ENCODE measurements around the gene PRKCE. TPM values are rescaled to one million over a fixed set of nuclear protein-coding genes. Genes with fewer than 3 reads are reported as not detected.

PRKCE gene
- total and polyA plus RNA-seq, 7 experiments from 2014 or later, result 1.4 to 37.9 (median 19.5) TPM

- CTCF ChIA-PET, result no interaction called here
- H3K36me3 ChIP-seq (ENCODE audit: control insufficient read depth in 2 of 3, insufficient read depth in 3 of 3, low read length in 3 of 3), result no peaks in the 10 kb centered on the region
- H3K27me3 Mint-ChIP-seq, result no peaks in the 10 kb centered on the region
- no peaks in the 10 kb centered on the region for H3K27me3 ChIP-seq (ENCODE audit: control insufficient read depth in 2 of 2, insufficient read depth in 2 of 2, low read length in 2 of 2)
- POLR2A ChIA-PET, result no interaction called here
- H3K4me3 Mint-ChIP-seq, result no peak overlapping the region
- peaks cover 0 to 15% (median 0%) of the 10 kb centered on the region in 7 donors for H3K4me1 Mint-ChIP-seq
- H3K9me3 Mint-ChIP-seq, result no peaks in the 10 kb centered on the region
- no peaks in the 10 kb centered on the region for H3K9me3 ChIP-seq (ENCODE audit: control insufficient read depth in 2 of 3, low read length in 3 of 3)
- no peak for DNase-seq
- peaks cover 0 to 23% (median 0%) of the 10 kb centered on the region in 5 donors for H3K36me3 Mint-ChIP-seq
- intact Hi-C loops (cut with micrococcal nuclease), result no loop called here
- H3K4me1 ChIP-seq (ENCODE audit: control insufficient read depth in 2 of 2, insufficient read depth in 2 of 2, low read length in 2 of 2), result no peaks in the 10 kb centered on the region
- no peak overlapping the region for H3K27ac ChIP-seq (ENCODE audit: low read depth, low read length)
- H3K4me3 ChIP-seq (ENCODE audit: low read length), result no peak overlapping the region
- ATAC-seq, result no peak
- H3K27ac Mint-ChIP-seq, result no peak overlapping the region
These were observed 29.0 kb downstream of the PRKCE start for GRCh38 chr2:45680351-45680967.

GRCh38 chr2:45681675-45682074 lies 30.2 kb downstream of the PRKCE start:
- Histone ChIP-seq H3K9me3 (ENCODE audit: control insufficient read depth in 2 of 3, low read length in 3 of 3) (no peaks in the 10 kb centered on the region), H3K27ac (ENCODE audit: low read depth, low read length) (no peak overlapping the region), H3K27me3 (ENCODE audit: control insufficient read depth in 2 of 2, insufficient read depth in 2 of 2, low read length in 2 of 2) (no peaks in the 10 kb centered on the region), H3K4me1 (ENCODE audit: control insufficient read depth in 2 of 2, insufficient read depth in 2 of 2, low read length in 2 of 2) (no peaks in the 10 kb centered on the region), H3K36me3 (ENCODE audit: control insufficient read depth in 2 of 3, insufficient read depth in 3 of 3, low read length in 3 of 3) (no peaks in the 10 kb centered on the region), H3K4me3 (ENCODE audit: low read length) (no peak overlapping the region)
- intact Hi-C loops (cut with micrococcal nuclease), result no loop called here
- no peaks in the 10 kb centered on the region for H3K27me3 Mint-ChIP-seq
- no peaks in the 10 kb centered on the region for H3K9me3 Mint-ChIP-seq
- no peak for DNase-seq
- H3K27ac Mint-ChIP-seq, result no peak overlapping the region
- peaks cover 0 to 19% (median 0%) of the 10 kb centered on the region in 5 donors for H3K36me3 Mint-ChIP-seq
- POLR2A ChIA-PET, result no interaction called here
- H3K4me1 Mint-ChIP-seq, result peaks cover 0 to 13% (median 0%) of the 10 kb centered on the region in 7 donors
- H3K4me3 Mint-ChIP-seq, result no peak overlapping the region
- ATAC-seq, result peak; percentile 48
- CTCF ChIA-PET, result no interaction called here

GRCh38 chr2:45683292-45683691 lies 31.8 kb downstream of the PRKCE start:
- no peaks in the 10 kb centered on the region for H3K27me3 Mint-ChIP-seq
- H3K4me3 ChIP-seq (ENCODE audit: low read length), result no peak overlapping the region
- no peaks in the 10 kb centered on the region for H3K4me1 ChIP-seq (ENCODE audit: control insufficient read depth in 2 of 2, insufficient read depth in 2 of 2, low read length in 2 of 2)
- no peak overlapping the region for H3K4me3 Mint-ChIP-seq
- POLR2A ChIA-PET, result no interaction called here
- no peak for ATAC-seq
- no peaks in the 10 kb centered on the region for H3K36me3 ChIP-seq (ENCODE audit: control insufficient read depth in 2 of 3, insufficient read depth in 3 of 3, low read length in 3 of 3)
- CTCF ChIA-PET, result no interaction called here
- H3K4me1 Mint-ChIP-seq, result peaks cover 0 to 16% (median 8%) of the 10 kb centered on the region in 7 donors
- intact Hi-C loops (cut with micrococcal nuclease), result no loop called here
- H3K9me3 Mint-ChIP-seq, result no peaks in the 10 kb centered on the region
- H3K27ac Mint-ChIP-seq, result peak overlapping the region in 1 of 9 donors; percentile 73
- H3K27ac ChIP-seq (ENCODE audit: low read depth, low read length), result no peak overlapping the region
- DNase-seq, result no peak
- H3K27me3 ChIP-seq (ENCODE audit: control insufficient read depth in 2 of 2, insufficient read depth in 2 of 2, low read length in 2 of 2), result no peaks in the 10 kb centered on the region
- H3K9me3 ChIP-seq (ENCODE audit: control insufficient read depth in 2 of 3, low read length in 3 of 3), result no peaks in the 10 kb centered on the region
- peaks cover 0 to 14% (median 0%) of the 10 kb centered on the region in 5 donors for H3K36me3 Mint-ChIP-seq

GRCh38 chr2:45684756-45685155 lies 33.3 kb downstream of the PRKCE start:
- H3K27ac Mint-ChIP-seq, result no peak overlapping the region
- no peaks in the 10 kb centered on the region for H3K9me3 Mint-ChIP-seq
- Histone ChIP-seq H3K27me3 (ENCODE audit: control insufficient read depth in 2 of 2, insufficient read depth in 2 of 2, low read length in 2 of 2) (no peaks in the 10 kb centered on the region), H3K9me3 (ENCODE audit: control insufficient read depth in 2 of 3, low read length in 3 of 3) (no peaks in the 10 kb centered on the region), H3K36me3 (ENCODE audit: control insufficient read depth in 2 of 3, insufficient read depth in 3 of 3, low read length in 3 of 3) (no peaks in the 10 kb centered on the region), H3K27ac (ENCODE audit: low read depth, low read length) (no peak overlapping the region), H3K4me1 (ENCODE audit: control insufficient read depth in 2 of 2, insufficient read depth in 2 of 2, low read length in 2 of 2) (no peaks in the 10 kb centered on the region), H3K4me3 (ENCODE audit: low read length) (no peak overlapping the region)
- no peak overlapping the region for H3K4me3 Mint-ChIP-seq
- ChIA-PET POLR2A (no interaction called here), CTCF (interaction anchor here (0.9 kb wide), 1 partner anchor 12 kb away, joined by 3 read pairs; no protein-coding TSS in a partner anchor)
- H3K27me3 Mint-ChIP-seq, result no peaks in the 10 kb centered on the region
- intact Hi-C loops (cut with micrococcal nuclease), result no loop called here
- H3K4me1 Mint-ChIP-seq, result peaks cover under 1 to 18% (median 10%) of the 10 kb centered on the region in 7 donors
- DNase-seq (no peak), ATAC-seq (no peak)
- H3K36me3 Mint-ChIP-seq, result peaks cover 0 to 9% (median 0%) of the 10 kb centered on the region in 5 donors

- CTCF ChIA-PET, result interaction anchor here (0.9 kb wide), 1 partner anchor 12 kb away, joined by 3 read pairs; no protein-coding TSS in a partner anchor
- Mint-ChIP-seq H3K27me3 (no peaks in the 10 kb centered on the region), H3K36me3 (peaks cover 0 to 8% (median 0%) of the 10 kb centered on the region in 5 donors), H3K4me3 (no peak overlapping the region), H3K27ac (no peak overlapping the region), H3K9me3 (no peaks in the 10 kb centered on the region), H3K4me1 (peaks cover 3 to 20% (median 14%) of the 10 kb centered on the region in 7 donors)
- Histone ChIP-seq H3K27ac (ENCODE audit: low read depth, low read length) (no peak overlapping the region), H3K27me3 (ENCODE audit: control insufficient read depth in 2 of 2, insufficient read depth in 2 of 2, low read length in 2 of 2) (no peaks in the 10 kb centered on the region), H3K9me3 (ENCODE audit: control insufficient read depth in 2 of 3, low read length in 3 of 3) (no peaks in the 10 kb centered on the region), H3K36me3 (ENCODE audit: control insufficient read depth in 2 of 3, insufficient read depth in 3 of 3, low read length in 3 of 3) (no peaks in the 10 kb centered on the region), H3K4me1 (ENCODE audit: control insufficient read depth in 2 of 2, insufficient read depth in 2 of 2, low read length in 2 of 2) (no peaks in the 10 kb centered on the region), H3K4me3 (ENCODE audit: low read length) (no peak overlapping the region)
- DNase-seq, result no peak
- POLR2A ChIA-PET, result no interaction called here
- ATAC-seq, result no peak
- intact Hi-C loops (cut with micrococcal nuclease), result no loop called here
These were observed 33.8 kb downstream of the PRKCE start for GRCh38 chr2:45685260-45685659.

GRCh38 chr2:45687964-45688363 lies 36.5 kb downstream of the PRKCE start:
- ATAC-seq (no peak), DNase-seq (no peak)
- H3K4me3 ChIP-seq (ENCODE audit: low read length), result no peak overlapping the region
- H3K36me3 Mint-ChIP-seq, result peaks cover 0 to 5% (median 0%) of the 10 kb centered on the region in 5 donors
- no peaks in the 10 kb centered on the region for H3K9me3 ChIP-seq (ENCODE audit: control insufficient read depth in 2 of 3, low read length in 3 of 3)
- ChIA-PET POLR2A (no interaction called here), CTCF (no interaction called here)
- no peaks in the 10 kb centered on the region for H3K9me3 Mint-ChIP-seq
- no peak overlapping the region for H3K4me3 Mint-ChIP-seq
- H3K27ac Mint-ChIP-seq, result no peak overlapping the region
- intact Hi-C loops (cut with micrococcal nuclease), result no loop called here
- peaks cover 3 to 21% (median 11%) of the 10 kb centered on the region in 7 donors for H3K4me1 Mint-ChIP-seq
- H3K27me3 ChIP-seq (ENCODE audit: control insufficient read depth in 2 of 2, insufficient read depth in 2 of 2, low read length in 2 of 2), result no peaks in the 10 kb centered on the region
- H3K27ac ChIP-seq (ENCODE audit: low read depth, low read length), result no peak overlapping the region
- H3K36me3 ChIP-seq (ENCODE audit: control insufficient read depth in 2 of 3, insufficient read depth in 3 of 3, low read length in 3 of 3), result no peaks in the 10 kb centered on the region
- H3K4me1 ChIP-seq (ENCODE audit: control insufficient read depth in 2 of 2, insufficient read depth in 2 of 2, low read length in 2 of 2), result no peaks in the 10 kb centered on the region
- H3K27me3 Mint-ChIP-seq, result no peaks in the 10 kb centered on the region
